WTC11 (cell line): ENCODE data around the gene RGS9. TPM values are rescaled to one million over a fixed set of nuclear protein-coding genes. Genes with fewer than 3 reads are reported as not detected.

ENCODE experiments used
- ATAC-seq: fragments of 200-7000 bp; cut with Tn5 transposase; 2 replicates; pipeline ENCODE4 v1.10.0; 2021; ENCODE audit warnings: mild to moderate bottlenecking, moderate library complexity
- CTCF ChIA-PET: fragments of 300-600 bp; sonication (Branson Sonifier 250); formaldehyde crosslinking; loops from one replicate; lab custom pipeline; 2021; ENCODE audit warnings: antibody characterized with exemption; lab: Charles Lee
- POLR2A ChIA-PET: fragments of 350-600 bp; sonication (Branson Sonifier 250); formaldehyde crosslinking; loops from one replicate; lab custom pipeline; 2021; ENCODE audit warnings: antibody characterized with exemption; lab: Charles Lee
- DNase-seq: peaks from one replicate; pipeline ENCODE4 v3.0.0; 2021; ENCODE audit warnings: low spot score
- H3K27ac Mint-ChIP-seq: 2 replicates; pipeline ENCODE4 v1.8.0; 2021; ENCODE audit warnings: mixed read lengths
- H3K27me3 Mint-ChIP-seq: 2 replicates; pipeline ENCODE4 v1.8.0; 2021; ENCODE audit warnings: low read depth, mild to moderate bottlenecking, moderate library complexity, mixed read lengths
- H3K36me3 Mint-ChIP-seq: 2 replicates; pipeline ENCODE4 v1.8.0; 2021; ENCODE audit warnings: mixed read lengths
- H3K4me1 Mint-ChIP-seq: 2 replicates; pipeline ENCODE4 v1.8.0; 2022; ENCODE audit warnings: mixed read lengths
- H3K4me3 Mint-ChIP-seq: 2 replicates; pipeline ENCODE4 v1.8.0; 2021; ENCODE audit warnings: mild to moderate bottlenecking, moderate library complexity, mixed read lengths
- H3K9me3 Mint-ChIP-seq: 2 replicates; pipeline ENCODE4 v1.8.0; 2021; ENCODE audit warnings: mixed read lengths
- CREM ChIP-seq: sonication (generic); formaldehyde crosslinking; IDR thresholded peaks from 2 replicates; pipeline ENCODE4 v1.8.1; 2022; ENCODE audit warnings: mild to moderate bottlenecking, missing genetic modification reagents, moderate library complexity
- FOXP1 ChIP-seq: sonication (generic); formaldehyde crosslinking; IDR thresholded peaks from 2 replicates; pipeline ENCODE4 v1.8.0; 2022; ENCODE audit warnings: missing genetic modification reagents, mild to moderate bottlenecking, moderate library complexity, borderline replicate concordance
- HMGA2 ChIP-seq: fragments of 250-450 bp; sonication (Bioruptor Pico); IDR thresholded peaks from 2 replicates; pipeline ENCODE4 v1.4.0; 2021; ENCODE audit warnings: mild to moderate bottlenecking, moderate library complexity
- HMGXB4 ChIP-seq: sonication (generic); formaldehyde crosslinking; IDR thresholded peaks from 2 replicates; pipeline ENCODE4 v1.8.1; 2023; ENCODE audit warnings: mild to moderate bottlenecking, moderate library complexity, missing genetic modification reagents
- NFE2L1 ChIP-seq: sonication (generic); formaldehyde crosslinking; IDR thresholded peaks from 2 replicates; pipeline ENCODE4 v1.8.1; 2023; ENCODE audit warnings: missing genetic modification reagents
- OVOL2 ChIP-seq: fragments of 250-450 bp; sonication (Bioruptor Pico); IDR thresholded peaks from 2 replicates; pipeline ENCODE4 v1.9.0; 2021; ENCODE audit warnings: mild to moderate bottlenecking, borderline replicate concordance
- PRDM15 ChIP-seq: sonication (generic); formaldehyde crosslinking; IDR thresholded peaks from 2 replicates; pipeline ENCODE4 v1.8.0; 2022; ENCODE audit warnings: missing genetic modification reagents
- SOX15 ChIP-seq: fragments of 250-450 bp; sonication (Bioruptor Pico); IDR thresholded peaks from 2 replicates; pipeline ENCODE4 v1.9.0; 2021; ENCODE audit warnings: mild to moderate bottlenecking
- TEAD1 ChIP-seq: sonication (generic); formaldehyde crosslinking; IDR thresholded peaks from 2 replicates; pipeline ENCODE4 v1.8.0; 2022; ENCODE audit warnings: mild to moderate bottlenecking, missing genetic modification reagents
- ZNF121 ChIP-seq: sonication (generic); formaldehyde crosslinking; IDR thresholded peaks from 2 replicates; pipeline ENCODE4 v1.8.0; 2023; ENCODE audit warnings: missing genetic modification reagents
- ZNF232 ChIP-seq: sonication (generic); formaldehyde crosslinking; IDR thresholded peaks from 2 replicates; pipeline ENCODE4 v1.8.0; 2022; ENCODE audit warnings: mild to moderate bottlenecking, missing genetic modification reagents
- ZNF263 ChIP-seq: sonication (generic); formaldehyde crosslinking; IDR thresholded peaks from 2 replicates; pipeline ENCODE4 v1.8.1; 2022; ENCODE audit warnings: low read depth, mild to moderate bottlenecking, moderate library complexity, missing genetic modification reagents
- ZNF317 ChIP-seq: sonication (generic); formaldehyde crosslinking; IDR thresholded peaks from 2 replicates; pipeline ENCODE4 v1.8.1; 2023; ENCODE audit warnings: low read depth, mild to moderate bottlenecking, moderate library complexity, missing genetic modification reagents, borderline replicate concordance
- total RNA-seq: library from RNA; stranded (reverse); gene quantifications from 3 replicates; pipeline ENCODE4 v1.2.3, GENCODE V29; 2021
- TF ChIP-seq, protein P1 (sequence below): sonication (generic); formaldehyde crosslinking; IDR thresholded peaks from 2 replicates; pipeline ENCODE4 v1.8.1; 2022; ENCODE audit warnings: low read depth, mild to moderate bottlenecking, moderate library complexity, missing genetic modification reagents, borderline replicate concordance
- TF ChIP-seq, protein P2 (sequence below): fragments of 200-600 bp; IDR thresholded peaks from 2 replicates; pipeline ENCODE4 v1.8.0; 2022; ENCODE audit warnings: antibody characterized with exemption

The RGS9 gene
- total RNA-seq, 1 experiment from 2014 or later, result 11.3 TPM

DNA sequence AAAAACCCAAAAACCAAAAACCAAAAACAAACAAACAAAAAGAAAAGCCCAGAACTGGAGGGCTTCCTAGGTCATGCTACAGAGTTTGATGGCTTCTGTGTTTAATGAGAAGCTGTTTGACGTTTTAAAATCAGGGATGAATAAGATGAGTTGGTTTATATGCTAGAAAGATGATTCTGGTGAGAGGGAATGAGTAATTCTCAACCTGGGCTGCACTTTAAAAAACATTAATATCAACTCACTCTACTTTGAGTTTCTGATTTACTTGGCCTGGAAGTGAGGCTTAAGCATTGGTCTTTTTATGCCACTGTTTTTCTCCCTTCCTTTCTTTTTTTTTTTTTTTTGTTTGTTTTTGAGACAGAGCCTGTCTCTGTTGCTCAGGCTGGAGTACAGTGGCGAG lies 5.1 kb downstream of the RGS9 start (continued):
- no peak for TF ChIP-seq PRDM15 (CRISPR knock-in tag)
- no peak for TF ChIP-seq FOXP1
- TF ChIP-seq, protein P1, sequence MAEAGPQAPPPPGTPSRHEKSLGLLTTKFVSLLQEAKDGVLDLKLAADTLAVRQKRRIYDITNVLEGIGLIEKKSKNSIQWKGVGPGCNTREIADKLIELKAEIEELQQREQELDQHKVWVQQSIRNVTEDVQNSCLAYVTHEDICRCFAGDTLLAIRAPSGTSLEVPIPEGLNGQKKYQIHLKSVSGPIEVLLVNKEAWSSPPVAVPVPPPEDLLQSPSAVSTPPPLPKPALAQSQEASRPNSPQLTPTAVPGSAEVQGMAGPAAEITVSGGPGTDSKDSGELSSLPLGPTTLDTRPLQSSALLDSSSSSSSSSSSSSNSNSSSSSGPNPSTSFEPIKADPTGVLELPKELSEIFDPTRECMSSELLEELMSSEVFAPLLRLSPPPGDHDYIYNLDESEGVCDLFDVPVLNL (CRISPR knock-in tag), result no peak
- no peak for TF ChIP-seq ZNF263
- TF ChIP-seq ZNF232 (CRISPR knock-in tag), result no peak
- TF ChIP-seq, protein P2, sequence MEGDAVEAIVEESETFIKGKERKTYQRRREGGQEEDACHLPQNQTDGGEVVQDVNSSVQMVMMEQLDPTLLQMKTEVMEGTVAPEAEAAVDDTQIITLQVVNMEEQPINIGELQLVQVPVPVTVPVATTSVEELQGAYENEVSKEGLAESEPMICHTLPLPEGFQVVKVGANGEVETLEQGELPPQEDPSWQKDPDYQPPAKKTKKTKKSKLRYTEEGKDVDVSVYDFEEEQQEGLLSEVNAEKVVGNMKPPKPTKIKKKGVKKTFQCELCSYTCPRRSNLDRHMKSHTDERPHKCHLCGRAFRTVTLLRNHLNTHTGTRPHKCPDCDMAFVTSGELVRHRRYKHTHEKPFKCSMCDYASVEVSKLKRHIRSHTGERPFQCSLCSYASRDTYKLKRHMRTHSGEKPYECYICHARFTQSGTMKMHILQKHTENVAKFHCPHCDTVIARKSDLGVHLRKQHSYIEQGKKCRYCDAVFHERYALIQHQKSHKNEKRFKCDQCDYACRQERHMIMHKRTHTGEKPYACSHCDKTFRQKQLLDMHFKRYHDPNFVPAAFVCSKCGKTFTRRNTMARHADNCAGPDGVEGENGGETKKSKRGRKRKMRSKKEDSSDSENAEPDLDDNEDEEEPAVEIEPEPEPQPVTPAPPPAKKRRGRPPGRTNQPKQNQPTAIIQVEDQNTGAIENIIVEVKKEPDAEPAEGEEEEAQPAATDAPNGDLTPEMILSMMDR, result no peak
- no peak for TF ChIP-seq HMGA2 (CRISPR knock-in tag)
- no peak for TF ChIP-seq NFE2L1 (CRISPR knock-in tag)
- TF ChIP-seq CREM (CRISPR knock-in tag), result no peak

- CTCF ChIA-PET, result interaction anchor here (0.6 to 2.2 kb wide), 2 partner anchors 43 to 49 kb away, joined by 3 to 9 read pairs; no protein-coding TSS in a partner anchor
- Mint-ChIP-seq H3K27me3 (peaks cover 6% of the 10 kb centered on the region), H3K27ac (no peak overlapping the region), H3K36me3 (no peaks in the 10 kb centered on the region), H3K4me3 (no peak overlapping the region), H3K4me1 (peaks cover 12% of the 10 kb centered on the region), H3K9me3 (no peaks in the 10 kb centered on the region)
- DNase-seq, result no peak
- no peak for TF ChIP-seq ZNF317 (CRISPR knock-in tag)
- TF ChIP-seq SOX15 (CRISPR knock-in tag), result no peak
- no peak for TF ChIP-seq HMGXB4 (CRISPR knock-in tag)
- TF ChIP-seq OVOL2, result no peak
- ATAC-seq, result no peak
- POLR2A ChIA-PET, result no interaction called here
Measured at GRCh38 chr17:65143889-65144604, 6.9 kb downstream of the RGS9 start.

DNA sequence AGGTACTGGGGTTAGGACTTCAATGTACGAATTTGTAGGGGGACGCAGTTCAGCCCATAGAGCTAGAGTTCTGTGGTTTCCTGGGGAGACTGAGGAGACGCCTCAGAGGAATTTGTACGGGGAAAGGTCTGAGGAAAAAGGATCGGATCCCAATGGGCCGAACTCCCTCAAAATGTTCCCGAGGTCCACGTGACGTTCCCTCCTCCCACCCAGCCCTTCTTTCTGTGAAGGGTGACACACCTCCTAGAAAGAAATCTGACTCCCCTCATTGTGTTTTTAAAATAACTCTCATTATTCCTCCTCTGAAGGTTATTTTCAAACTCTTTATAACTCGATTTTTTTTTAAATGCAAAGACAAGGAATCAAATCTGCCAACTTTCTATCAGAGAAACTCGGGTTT lies 8.6 kb downstream of the RGS9 start:
- no peak overlapping the region for H3K27ac Mint-ChIP-seq
- no peak overlapping the region for H3K4me3 Mint-ChIP-seq
- ATAC-seq (no peak), DNase-seq (no peak)
- no peaks in the 10 kb centered on the region for H3K9me3 Mint-ChIP-seq
- ChIA-PET CTCF (interaction anchor here (2.1 kb wide), 1 partner anchor 8 kb away, joined by 9 read pairs; the partner anchor contains the start of gene RGS9), POLR2A (interaction anchor here (0.6 kb wide), 1 partner anchor 89 kb away, joined by 3 read pairs; the partner anchor contains the start of gene GNA13)
- H3K4me1 Mint-ChIP-seq, result peaks cover 5% of the 10 kb centered on the region
- no peaks in the 10 kb centered on the region for H3K27me3 Mint-ChIP-seq
- TF ChIP-seq TEAD1 (CRISPR knock-in tag), result no peak
- no peak for TF ChIP-seq ZNF121
- H3K36me3 Mint-ChIP-seq, result no peaks in the 10 kb centered on the region
